DND-41 (cell line): Measurements from ENCODE around the gene SH3GLB1.

Experiments used
- CTCF ChIP-seq: IDR thresholded peaks from 2 replicates; pipeline ENCODE4 v1.5.1; 2012; ENCODE audit warnings: borderline replicate concordance, low read length, moderate library complexity, mild to moderate bottlenecking; ENCODE audit not compliant: poor library complexity, severe bottlenecking; ENCODE audit errors: extremely low read depth
- EZH2 ChIP-seq: IDR thresholded peaks from 3 replicates; pipeline ENCODE4 v1.6.1; 2012; ENCODE audit warnings: borderline replicate concordance, low read depth, mild to moderate bottlenecking, moderate library complexity, low read length, inconsistent platforms; ENCODE audit not compliant: severe bottlenecking

GRCh38 chr1:86762336-86762735 is 58.0 kb downstream of the SH3GLB1 start:
- TF ChIP-seq CTCF (no peak), EZH2 (no peak)
